GM19438 (cell line): ENCODE measurements around the gene KRTAP12-4.
"Not testable (repeated sequence)": the region's sequence is repeated elsewhere in the genome, so short reads cannot be mapped to it uniquely, and the experiment has no call there.

Experiments
- ATAC-seq: cut with Tn5 transposase; IDR thresholded peaks from one replicate; pipeline ENCODE4 v1.9.1; 2021; ENCODE audit warnings: low read depth; ENCODE audit not compliant: unreplicated experiment

The KRTAP12-4 gene

GRCh38 chr21:44658541-44658910 is 4.1 kb upstream of the KRTAP12-4 start:
- ATAC-seq: no peak

GRCh38 chr21:44657635-44658540 is 3.4 kb upstream of the KRTAP12-4 start, which contains the start of gene KRTAP12-3:
Gene KRTAP12-3, plus strand, starts transcription at chr21:44657932. Its CDS starts 48 bp downstream, at chr21:44657980.
- no peak for ATAC-seq

DNA sequence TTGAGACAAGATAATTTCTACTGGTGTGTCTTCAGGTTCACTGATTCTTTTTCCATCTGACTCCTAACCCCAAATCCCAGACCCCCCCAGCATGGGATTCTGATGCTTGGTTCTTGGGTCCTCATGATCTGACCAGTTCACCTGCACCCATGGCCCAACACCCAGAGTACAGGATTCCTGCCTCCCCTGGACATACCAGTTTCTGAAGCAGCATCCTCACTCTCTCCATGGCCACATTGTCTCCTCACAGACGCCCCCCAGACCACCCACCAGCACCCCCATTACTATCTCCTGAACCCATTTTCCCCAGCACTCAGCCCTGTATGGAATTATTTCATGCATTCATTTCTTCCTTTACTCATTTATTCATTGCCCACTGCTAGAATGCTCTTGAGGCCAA is 2.4 kb upstream of the KRTAP12-4 start:
- no peak for ATAC-seq

DNA sequence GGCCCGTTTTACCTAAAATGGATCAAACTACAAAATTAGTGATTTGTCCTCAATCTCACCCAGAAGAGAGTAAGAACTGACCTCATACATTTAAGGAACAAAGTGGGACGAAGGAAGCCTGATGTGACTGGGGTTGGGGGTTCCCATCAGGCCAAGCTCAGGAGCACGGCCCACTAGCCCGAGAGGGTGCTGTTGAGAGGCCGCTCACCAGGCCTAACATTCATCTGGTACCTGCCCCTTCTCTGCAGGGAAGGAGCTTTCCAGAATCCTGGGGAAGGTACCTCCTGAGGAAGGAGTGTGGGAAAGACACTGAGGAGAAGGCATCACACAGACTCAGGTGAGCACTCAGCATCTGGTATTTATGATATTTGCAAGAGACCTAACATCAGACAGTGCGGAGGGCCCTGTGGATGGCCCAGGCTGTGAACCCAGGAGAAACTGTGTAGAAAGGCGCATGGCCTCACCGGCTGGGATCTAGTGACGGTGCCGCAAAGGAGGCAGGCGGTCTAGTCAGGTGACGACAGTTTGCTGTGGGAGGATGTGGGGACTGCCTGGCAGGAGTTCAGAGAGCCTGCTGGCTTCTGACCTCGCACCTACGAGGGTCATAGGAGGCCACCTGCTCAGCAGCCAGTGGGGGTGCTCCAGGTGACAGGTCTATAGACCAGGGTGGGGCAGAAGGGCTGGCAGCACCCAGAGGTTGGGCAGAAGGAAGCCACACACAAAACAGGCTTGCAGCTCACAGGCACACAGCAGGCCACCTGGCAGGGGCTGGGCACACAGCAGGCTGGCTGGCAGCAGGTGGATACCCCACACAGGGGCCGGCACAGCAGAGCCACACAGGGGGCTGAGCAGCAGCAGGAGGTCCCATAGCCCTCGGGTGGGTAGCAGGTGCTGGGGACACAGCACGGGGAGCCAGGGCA is 543 bp downstream of the KRTAP12-4 start:
- no peak for ATAC-seq

DNA sequence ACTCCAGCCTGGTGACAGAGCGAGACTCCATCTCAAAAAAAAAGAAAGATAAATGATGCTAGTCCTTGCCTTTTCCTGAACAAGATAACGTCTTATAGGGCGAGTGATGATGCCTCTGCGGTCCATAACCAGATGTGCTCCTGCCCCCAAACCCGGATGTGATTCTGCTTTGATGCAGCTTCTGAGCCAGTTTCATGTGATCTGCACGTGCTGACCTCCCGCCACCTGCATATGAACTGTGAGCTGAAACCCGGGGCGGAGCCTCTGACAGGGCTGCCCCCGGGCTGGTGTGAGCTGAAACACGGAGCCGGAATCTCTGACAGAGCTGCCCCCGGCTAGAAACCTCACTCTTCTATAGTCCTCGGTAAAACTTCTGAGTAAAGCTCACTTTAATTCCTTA is 1.3 kb downstream of the KRTAP12-4 start:
- no peak for ATAC-seq

DNA sequence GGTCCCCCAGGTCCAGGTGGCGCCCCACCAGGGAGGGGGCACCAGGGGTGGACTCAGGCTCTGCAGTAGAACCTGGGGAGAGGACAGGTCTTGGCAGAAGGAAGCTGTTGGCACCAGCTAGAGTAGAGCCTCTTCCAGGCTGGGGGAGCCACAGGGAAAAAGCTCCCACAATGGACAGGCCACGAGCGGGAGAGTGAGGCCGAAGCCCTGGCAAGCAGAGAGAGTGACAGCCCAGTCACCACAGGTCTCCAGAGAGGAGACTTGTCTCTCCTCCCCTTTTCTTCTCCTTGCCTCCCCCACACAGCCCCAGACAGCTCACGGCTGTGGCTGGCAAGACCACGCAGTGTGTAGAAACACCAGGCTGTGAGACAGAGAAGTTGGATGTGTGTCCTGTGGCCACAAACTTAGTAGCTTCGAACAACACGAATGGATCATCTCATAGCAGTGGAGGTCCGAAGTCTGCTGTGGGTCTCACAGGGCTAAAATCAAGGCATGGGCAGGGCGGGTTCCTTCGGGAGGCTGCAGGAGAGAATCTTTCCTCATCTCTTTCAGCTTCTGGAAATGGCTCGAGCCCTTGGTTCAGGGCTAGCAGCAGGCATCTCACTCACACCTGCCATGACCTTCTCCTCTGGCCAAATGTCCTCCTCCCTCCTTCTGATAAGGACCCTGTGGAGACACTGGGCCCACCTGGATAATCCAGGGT is 3.3 kb downstream of the KRTAP12-4 start:
- ATAC-seq: no peak

DNA sequence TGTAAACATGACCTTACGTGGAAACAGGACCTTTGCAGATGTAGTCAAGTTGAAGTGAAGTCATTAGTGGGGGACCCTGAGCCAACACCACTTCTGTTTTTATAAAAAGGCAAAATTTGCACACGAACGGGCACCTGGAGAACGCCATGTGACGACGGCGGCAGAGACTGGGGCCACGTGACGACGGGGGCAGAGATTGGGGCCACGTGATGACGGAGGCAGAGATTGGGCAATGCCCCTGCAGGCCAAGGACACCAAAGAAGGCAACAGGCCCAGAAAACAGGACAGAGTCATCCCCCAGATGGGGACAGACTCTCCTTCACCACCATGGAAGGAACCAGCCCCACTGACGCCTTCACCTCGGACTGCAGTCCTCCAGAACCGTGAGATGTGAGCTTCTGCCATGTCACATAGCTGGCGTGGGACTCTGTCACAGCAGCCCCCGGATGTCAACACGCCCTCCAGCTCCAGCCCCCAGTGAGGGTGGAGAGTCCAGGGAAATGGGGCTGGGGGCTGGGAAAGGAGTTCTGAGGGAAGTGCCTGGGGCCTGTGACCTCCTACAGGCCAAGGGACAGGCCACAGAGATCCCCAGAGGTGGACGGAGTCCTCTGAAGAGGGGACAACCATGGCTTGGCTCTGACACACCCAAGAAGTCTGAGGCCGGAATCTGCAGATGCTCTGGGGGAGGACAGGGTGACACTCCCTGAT is 4.0 kb downstream of the KRTAP12-4 start:
- no peak for ATAC-seq

GRCh38 chr21:44649521-44650100 is 4.8 kb downstream of the KRTAP12-4 start:
- ATAC-seq: no peak

DNA sequence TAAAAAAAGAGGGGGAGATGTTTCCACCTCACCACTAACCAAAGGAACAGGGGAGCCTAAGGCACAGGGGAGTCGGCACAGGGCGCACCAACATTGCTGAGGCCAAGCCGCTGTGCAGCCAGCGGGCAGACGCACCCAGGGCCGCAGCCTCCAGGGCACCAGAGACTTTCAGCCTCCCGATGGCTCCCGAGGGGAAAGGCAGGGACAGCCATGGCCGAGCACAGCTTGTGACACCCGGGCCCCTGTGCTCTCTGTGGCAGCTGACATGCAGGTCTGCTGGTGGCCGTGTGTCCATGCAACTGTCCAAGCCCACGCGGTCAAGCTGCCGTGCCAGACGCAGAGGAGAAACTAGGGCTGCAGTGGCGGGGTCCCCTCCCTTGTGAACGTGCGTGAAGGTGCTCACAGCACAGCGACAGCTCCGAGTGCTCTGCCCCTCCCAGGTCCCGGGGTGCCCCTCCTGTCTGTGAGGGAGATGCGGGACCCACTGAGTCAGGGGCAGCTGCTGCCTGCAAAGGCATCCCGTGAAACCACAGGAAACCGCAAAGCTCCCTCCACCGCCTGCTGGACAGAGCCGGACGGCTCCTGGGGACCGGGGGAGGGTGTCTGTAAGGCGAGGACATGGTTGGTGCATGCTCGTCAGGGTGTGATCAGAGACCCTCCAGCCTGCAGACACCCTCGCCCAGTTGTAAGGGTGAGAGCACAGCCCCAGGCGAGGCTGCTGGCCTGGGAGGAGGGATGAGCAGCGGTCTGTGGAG is 5.7 kb downstream of the KRTAP12-4 start:
- no peak for ATAC-seq

DNA sequence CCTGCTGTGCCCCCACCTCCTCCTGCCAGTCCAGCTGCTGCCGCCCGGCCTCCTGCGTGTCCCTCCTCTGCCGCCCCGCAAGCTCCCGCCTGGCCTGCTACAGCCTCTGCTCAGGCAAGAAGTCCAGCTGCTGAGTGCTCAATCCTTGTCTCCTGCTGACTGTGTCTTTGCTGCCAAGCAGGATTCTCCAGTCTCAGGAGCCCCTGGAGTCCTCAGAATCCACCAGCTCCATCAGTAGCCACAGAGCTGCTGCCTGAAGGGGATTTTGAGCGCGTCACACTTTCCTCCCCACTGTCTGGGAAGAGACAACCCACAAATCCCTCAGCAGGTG is 7.3 kb downstream of the KRTAP12-4 start:
- no peak for ATAC-seq

GRCh38 chr21:44646366-44647221 is 7.9 kb downstream of the KRTAP12-4 start, which contains the start of gene KRTAP10-11:
Gene KRTAP10-11, plus strand, starts transcription at chr21:44646414. Its CDS starts 45 bp downstream, at chr21:44646459.
- ATAC-seq: not testable (repeated sequence)

GRCh38 chr21:44644878-44645277 is 9.6 kb downstream of the KRTAP12-4 start:
- no peak for ATAC-seq

GRCh38 chr21:44643741-44644310 is 10.6 kb downstream of the KRTAP12-4 start:
- no peak for ATAC-seq

DNA sequence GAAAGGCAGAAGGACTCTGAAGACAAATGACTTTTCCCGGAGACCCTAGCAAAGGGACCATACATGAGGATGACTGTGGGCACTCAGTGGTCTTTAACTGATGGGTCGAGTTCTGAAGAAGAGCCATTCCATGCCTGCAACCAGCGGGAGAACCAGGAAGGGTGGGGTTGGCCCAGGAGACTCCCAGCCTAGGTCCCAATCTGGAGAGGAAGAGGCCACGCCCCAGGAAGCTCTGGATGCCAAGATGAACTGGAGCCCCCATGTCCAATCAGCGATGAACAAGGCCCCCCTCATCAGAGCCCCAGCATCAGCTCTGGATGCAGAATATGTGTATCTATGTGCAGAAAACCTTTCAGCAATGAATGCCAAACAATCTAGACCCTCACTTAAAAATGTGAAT is 13.7 kb downstream of the KRTAP12-4 start:
- ATAC-seq: no peak

DNA sequence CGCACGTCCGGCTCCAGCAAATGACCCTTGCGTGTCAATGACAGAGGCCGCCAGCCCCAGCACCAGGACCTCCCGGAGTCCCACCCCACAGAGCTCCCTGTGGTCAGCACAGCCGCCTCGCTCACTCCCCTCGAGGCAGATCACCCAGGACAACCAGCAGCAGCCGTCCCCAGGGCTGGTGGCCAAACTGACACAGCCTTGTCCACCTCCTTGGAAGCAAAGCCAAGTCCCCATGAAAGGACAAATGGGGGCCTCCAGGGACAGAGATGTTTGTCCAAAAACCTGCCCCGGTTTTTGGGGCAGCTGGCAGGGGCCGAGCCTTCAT is 15.2 kb downstream of the KRTAP12-4 start:
- no peak for ATAC-seq

- ATAC-seq: not testable (repeated sequence)
Measured at GRCh38 chr21:44638506-44639330, 15.7 kb downstream of the KRTAP12-4 start.

- ATAC-seq: not testable (repeated sequence)
Measured at GRCh38 chr21:44637851-44638348, 16.6 kb downstream of the KRTAP12-4 start.
